Ovary (tissue), 3 donors: Measurements from ENCODE around the gene FARS2.

Experiments
- CTCF ChIP-seq, 3 donors: fragments of 450-650 bp in 2 of 3; fragments of 200-600 bp in 1 of 3; IDR thresholded peaks; one replicate each; pipeline versions ENCODE4 v1.5.1 to v1.8.0; 2016 to 2022; ENCODE audit warnings: antibody characterized with exemption in 3 of 3, mild to moderate bottlenecking in 1 of 3
- POLR2A ChIP-seq: fragments of 450-650 bp; IDR thresholded peaks from one replicate; pipeline ENCODE4 v1.6.1; 2017; ENCODE audit warnings: antibody characterized with exemption, mild to moderate bottlenecking, moderate library complexity
- donor health status: DM: no; HTN: no; CAD: no.

- TF ChIP-seq CTCF (IDR thresholded peaks at IDR 0.05) (no peak), POLR2A (no peak)
Measured at GRCh38 chr6:5747379-5747778, 486.1 kb downstream of the FARS2 start.
